Activated CD8-positive, alpha-beta memory T cell treated with anti-CD3 and anti-CD28 coated beads for 36 hours (primary cell): ENCODE data around the gene RGS1. TPM values are rescaled to one million over a fixed set of nuclear protein-coding genes. Genes with fewer than 3 reads are reported as not detected.

Experiments used
- CTCF ChIA-PET: fragments of 350-600 bp; sonication (Branson Sonifier 250); formaldehyde crosslinking; loops from one replicate; lab custom pipeline; 2021; ENCODE audit warnings: antibody characterized with exemption; lab: Charles Lee
- POLR2A ChIA-PET: fragments of 350-600 bp; sonication (Branson Sonifier 250); formaldehyde crosslinking; loops from one replicate; lab custom pipeline; 2021; ENCODE audit warnings: antibody characterized with exemption; lab: Charles Lee
- total RNA-seq, 2 experiments: library from RNA; stranded (reverse); gene quantifications; one replicate each; pipeline ENCODE4 v1.2.3, GENCODE V29; 2021

RGS1 gene
- total RNA-seq, 2 experiments from 2014 or later, result 25.8 to 28.7 TPM

DNA sequence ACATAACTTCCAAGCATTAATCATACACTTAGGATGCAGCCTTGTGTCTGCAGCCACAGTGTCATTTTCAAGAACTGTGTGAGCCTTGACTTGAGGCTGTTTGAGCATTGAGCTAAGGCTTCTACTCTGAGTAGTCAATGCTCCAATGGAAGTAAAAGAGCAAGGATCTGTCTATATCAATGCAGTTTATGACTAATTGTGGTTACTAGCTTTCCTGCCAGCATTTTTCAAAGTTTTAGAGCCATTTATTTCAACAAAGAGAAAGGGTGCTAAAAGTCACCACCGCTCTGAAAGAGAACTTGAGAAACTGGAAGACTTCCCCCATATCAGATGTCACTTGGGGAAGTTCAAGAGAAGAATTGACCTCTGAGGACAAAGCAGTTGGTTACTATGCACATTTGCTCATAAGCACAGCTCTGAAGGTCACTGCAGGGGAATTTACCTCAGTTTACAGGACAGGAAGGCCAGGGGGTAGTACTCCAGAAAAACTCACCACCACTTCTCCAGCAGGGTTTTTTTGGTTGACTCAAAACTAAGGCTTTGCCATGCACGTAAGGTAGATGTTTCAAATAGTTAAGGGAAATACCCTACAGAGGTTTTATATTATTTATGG, 24.5 kb upstream of the RGS1 start:
- POLR2A ChIA-PET, result interaction anchor here (0.6 to 1.3 kb wide), 2 partner anchors 22 to 28 kb away, joined by 3 to 4 read pairs; no protein-coding TSS in a partner anchor
- CTCF ChIA-PET, result interaction anchor here (0.8 kb wide), 1 partner anchor 10 kb away, joined by 3 read pairs; no protein-coding TSS in a partner anchor

DNA sequence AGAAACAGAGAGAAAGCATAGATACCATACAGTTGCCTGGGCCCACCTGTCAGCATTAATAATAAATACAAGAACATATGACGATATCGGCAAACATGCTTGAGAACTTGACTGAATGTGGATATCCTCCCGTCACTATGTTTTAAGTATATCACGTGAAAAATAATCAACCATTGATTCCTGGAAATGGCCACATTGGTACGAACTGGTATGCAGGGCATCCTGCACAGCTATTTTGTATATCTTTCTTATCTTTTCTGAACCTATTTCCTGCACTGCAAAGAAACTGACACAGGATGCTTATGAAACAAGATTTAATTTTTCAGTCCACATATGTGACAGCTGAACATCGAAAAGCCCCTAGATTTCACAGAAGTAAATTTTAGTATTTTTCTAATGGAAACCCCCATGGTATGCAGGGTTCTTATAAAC, 22.8 kb upstream of the RGS1 start:
- ChIA-PET CTCF (no interaction called here), POLR2A (interaction anchor here (0.6 kb wide), 1 partner anchor 19 kb away, joined by 3 read pairs; no protein-coding TSS in a partner anchor)

DNA sequence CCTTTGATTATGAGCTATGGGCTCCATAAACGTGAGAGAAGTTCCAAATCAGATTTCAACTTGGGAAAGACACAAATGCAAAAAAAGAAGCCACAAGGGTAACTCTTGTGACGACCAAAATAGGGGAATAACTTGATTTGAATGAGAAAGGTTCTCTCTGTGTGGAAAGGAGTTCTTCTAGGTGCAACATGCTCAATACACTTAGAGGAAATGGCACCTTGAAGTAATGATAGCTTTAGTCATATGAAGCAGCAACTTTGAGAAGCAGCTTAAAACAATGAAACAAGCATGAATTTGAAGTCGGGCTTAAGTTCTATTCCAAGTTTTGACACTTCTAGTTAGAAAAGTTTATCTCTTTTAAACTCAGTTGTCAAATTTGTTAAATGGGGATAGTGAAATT, 21.8 kb upstream of the RGS1 start:
- POLR2A ChIA-PET, result interaction anchor here (0.6 kb wide), 1 partner anchor 18 kb away, joined by 3 read pairs; no protein-coding TSS in a partner anchor

DNA sequence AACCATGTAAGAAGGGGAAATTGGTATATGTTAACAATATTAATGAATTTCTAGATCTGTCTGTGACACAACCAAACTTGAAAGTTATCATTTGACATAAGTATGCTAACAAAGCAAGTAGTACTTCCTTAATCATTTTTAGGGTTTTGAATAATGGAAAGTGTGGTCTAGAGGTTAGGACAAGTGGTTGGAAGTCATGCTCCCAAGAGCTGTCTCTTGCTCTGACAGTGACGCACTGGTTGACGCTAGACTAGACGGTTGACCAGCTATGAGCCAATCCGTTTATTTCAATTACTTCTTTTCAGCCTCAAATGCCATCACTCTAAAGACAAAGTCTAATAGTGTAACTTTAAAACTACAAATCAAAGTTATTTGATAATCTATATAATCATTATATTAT, 20.7 kb upstream of the RGS1 start:
- CTCF ChIA-PET, result no interaction called here
- POLR2A ChIA-PET, result no interaction called here

More for the DNA sequence above, 21.8 kb upstream of the RGS1 start:
- CTCF ChIA-PET, result no interaction called here

DNA sequence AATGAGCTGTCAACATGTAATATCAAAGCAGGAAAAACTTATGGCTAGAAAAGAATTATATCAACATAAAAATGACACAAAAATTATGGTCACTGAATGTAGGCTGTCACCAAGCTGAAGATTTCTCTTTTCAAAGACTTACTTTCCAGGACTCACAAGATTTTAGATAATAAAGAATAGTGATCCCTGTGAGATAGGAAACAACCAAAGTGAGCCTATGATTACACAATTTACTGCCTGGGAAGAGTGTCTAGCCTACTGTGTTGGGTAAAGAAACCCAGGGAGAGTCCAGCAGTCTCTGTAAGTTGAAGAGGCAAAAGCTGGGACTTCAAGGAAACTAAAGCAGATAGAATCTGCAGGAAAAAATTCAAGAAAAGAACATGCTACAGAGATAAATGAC, 20.2 kb upstream of the RGS1 start:
- POLR2A ChIA-PET, result no interaction called here
- CTCF ChIA-PET, result no interaction called here

DNA sequence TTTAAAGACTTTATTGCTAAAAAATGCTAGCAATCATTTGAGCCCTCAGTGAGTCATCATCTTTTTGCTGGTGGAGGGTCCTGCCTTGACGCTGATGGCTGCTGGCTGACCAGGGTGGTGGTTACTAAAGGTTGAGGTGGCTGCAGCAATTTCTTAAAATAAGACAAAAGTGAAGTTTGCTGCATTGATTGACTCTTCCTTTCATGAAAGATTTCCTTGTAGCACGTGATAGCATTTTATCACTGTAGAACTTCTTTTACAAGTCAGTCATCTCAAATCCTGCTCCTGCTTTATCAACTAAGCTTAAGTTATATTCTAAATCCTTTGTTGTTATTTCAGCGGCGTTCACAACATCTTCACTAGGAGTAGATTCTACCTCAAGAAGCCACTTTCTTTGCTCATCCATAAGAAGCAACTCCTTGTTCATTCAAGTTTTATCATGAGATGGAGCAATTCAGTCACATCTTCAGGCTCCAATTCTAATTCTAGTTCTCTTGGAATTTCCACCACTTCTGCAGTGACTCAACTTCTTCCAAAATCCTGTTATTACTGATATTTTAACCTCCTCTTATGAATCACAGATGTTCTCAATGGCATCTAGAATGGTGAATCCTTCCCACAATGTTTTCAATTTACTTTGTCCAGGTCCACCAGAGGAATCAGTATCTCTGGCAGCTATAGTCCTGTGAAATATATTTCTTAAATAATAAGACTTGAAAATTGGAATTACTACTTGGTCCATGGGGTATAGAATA, 17.6 kb upstream of the RGS1 start:
- ChIA-PET POLR2A (no interaction called here), CTCF (interaction anchor here (1.3 kb wide), 1 partner anchor 8 kb away, joined by 3 read pairs; no protein-coding TSS in a partner anchor)

DNA sequence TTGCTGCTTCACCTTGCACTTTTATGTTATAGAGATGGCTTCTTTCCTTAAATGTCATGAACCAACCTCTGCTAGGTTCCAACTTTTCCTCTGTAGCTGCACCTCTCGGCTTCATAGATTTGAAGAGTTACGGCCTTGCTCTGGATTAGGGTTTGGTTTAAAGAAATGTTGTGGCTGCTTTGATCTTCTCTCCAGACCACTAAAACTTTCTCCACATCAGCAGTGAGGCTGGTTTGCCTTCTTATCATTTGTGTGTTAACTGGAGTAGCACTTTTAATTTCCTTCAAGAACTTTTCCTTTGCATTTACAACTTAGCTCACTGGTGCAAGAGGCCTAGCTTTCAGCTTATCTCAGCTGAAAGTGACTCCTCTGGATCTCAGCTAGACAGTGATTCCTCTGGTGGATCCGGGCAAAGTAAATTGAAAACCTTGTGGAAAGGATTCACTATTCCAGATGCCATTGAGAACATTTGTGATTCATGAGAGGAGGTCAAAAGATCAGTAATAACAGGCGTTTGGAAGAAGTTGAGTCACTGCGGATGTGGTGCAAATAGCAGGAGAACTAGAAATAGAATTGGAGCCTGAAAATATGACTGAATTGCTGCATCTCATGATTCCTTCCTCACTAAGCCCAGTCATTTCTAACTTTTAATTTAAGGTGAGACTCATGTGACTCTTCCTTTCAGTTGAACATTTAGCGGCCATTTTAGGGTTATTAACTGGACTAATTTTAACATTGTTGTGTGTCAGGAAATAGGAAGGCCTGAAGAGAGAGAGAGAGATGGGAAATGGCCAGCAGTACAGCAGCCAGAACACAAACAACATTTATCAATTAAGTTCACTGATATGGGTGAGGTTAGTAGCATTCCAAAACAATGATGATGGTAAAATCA, 16.2 kb upstream of the RGS1 start:
- CTCF ChIA-PET, result interaction anchor here (1.3 kb wide), 1 partner anchor 9 kb away, joined by 3 read pairs; no protein-coding TSS in a partner anchor

DNA sequence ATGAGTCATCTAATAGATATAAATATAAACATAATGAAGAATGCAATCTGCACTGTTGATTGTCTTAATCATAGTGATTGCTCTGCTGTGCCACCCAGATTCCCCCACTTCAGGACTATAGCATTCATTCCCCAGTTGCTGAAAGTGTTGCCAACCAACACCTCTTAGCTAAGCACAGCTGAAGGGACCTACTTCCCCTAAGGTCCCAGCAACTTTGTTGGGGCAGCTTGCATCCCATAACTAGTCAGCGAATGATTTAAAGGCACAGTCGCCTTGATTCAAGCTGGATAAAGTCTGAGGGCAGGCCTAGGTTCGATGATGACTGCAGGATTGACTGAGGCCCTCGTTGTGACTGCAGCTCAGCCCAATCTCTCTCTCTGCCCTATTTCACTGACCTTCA, 14.3 kb upstream of the RGS1 start:
- POLR2A ChIA-PET, result no interaction called here

More for the DNA sequence above, 16.2 kb upstream of the RGS1 start:
- POLR2A ChIA-PET, result interaction anchor here (0.7 kb wide), 1 partner anchor 14 kb away, joined by 5 read pairs; no protein-coding TSS in a partner anchor

DNA sequence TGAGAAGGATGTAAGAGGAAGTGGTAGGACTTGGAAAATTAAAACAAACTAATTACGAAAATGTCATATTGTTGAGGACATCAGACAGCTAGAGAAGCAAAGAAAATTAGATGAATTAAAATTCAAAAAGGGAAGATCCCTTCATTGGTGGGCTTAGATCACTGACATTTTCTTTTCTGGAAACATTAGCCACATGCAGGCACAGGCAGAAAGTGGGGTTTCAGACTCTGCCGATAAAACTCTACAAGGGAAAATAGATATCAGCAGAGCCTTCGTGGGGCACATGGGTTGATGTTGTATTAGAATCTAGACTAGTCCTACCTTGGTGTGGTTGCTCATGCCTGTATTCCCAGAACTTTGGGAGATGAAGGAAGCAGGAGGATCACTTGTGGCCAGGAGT, 12.4 kb upstream of the RGS1 start:
- POLR2A ChIA-PET, result no interaction called here

More for the DNA sequence above, 14.3 kb upstream of the RGS1 start:
- CTCF ChIA-PET, result interaction anchor here (0.9 kb wide), 1 partner anchor 55 kb away, joined by 3 read pairs; no protein-coding TSS in a partner anchor

DNA sequence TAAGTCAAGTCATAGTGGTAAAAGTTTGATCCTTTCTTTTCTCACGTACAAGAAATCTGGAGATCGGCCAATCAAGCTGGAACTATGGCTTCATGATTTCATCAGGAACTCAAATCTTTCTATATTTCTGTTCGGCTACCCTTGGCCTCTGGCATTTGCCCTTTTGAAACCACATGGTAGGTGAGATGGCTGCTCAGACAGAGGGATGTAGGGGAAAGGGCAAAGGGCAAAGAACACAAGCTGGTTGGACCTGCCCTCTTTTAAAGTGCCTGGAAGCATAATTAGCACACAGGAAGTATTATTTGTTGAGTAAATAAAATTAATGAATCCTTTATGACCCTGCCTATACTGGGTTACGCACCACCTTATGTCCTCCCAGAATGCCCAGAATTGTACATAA, 11.5 kb upstream of the RGS1 start:
- CTCF ChIA-PET, result no interaction called here
- POLR2A ChIA-PET, result no interaction called here

More for the DNA sequence above, 12.4 kb upstream of the RGS1 start:
- CTCF ChIA-PET, result no interaction called here

DNA sequence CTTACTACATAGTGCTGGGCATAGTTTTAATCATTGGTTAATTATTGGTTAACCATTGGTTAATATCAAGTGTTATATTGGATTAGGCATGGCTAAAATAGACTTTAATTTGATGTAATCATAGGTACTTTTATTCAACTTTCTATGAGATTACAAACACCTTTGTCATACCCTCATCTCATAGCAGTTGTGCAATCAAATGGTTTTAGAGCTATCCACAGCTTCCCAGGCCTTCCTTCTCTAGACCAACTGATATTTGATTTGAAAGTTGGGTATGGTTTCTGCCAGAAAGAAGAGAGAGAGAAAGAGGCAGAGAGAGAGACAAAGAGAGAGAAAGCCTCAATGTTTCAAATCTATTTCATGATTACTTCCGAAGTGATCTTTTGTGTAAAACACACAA, 9.6 kb upstream of the RGS1 start:
- POLR2A ChIA-PET, result no interaction called here
- CTCF ChIA-PET, result no interaction called here

DNA sequence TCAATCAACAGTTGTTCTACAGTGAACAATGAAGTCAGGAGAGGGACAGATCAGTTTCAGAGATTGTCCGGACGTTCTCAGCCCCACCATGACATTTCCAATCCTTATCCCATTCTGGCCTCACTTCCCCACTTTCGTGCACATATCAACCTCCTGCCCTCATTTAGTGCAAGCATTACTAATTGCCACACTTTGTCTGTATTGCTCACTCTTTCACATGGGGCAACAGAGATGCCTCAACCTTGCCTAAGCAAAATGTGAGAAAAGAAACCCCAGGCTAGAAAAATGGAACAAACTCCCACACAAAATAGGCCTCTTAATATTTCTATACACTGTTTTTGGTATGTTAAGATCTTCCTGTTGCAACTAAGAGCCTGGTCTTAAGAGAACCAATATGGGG, 8.9 kb upstream of the RGS1 start:
- POLR2A ChIA-PET, result no interaction called here
- CTCF ChIA-PET, result no interaction called here

DNA sequence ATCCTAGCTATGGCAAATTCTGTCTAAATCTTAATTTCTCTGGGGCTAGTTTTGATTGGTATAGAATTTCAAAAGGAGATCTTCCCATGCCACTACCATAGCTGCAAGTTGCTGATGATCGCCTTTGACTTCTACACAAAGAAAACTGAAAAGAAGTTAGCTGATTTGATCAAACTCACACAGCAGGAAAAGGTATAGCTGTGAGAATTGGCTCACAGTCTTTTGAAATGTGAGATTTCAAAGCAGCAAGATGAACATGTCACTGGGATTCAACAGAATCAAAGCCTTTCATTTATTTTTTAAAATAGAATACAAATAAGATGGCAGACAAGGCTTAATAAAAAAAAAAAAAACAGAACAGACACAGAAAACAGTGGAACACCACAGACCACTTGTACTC, 7.5 kb upstream of the RGS1 start:
- ChIA-PET POLR2A (no interaction called here), CTCF (no interaction called here)

DNA sequence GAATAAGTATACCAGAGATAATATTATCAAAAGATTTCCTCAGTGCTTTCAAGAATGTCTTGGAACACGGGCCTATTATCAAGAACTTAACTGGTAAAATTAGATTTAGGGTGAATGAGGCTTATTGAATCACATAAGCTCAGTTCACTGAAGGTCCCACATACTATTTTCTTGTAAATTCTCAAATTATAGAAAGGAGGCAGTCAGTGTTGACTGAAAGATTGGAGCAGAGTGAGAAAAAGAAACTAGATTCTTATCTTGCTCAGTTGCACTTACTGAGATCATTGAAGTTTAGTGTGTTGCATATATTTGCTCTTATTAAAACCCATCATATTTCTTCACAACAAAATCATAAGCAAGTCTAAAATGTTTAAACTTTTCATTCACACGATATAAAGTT, 3.9 kb upstream of the RGS1 start:
- ChIA-PET CTCF (no interaction called here), POLR2A (interaction anchor here (0.6 kb wide), 1 partner anchor 18 kb away, joined by 3 read pairs; no protein-coding TSS in a partner anchor)

DNA sequence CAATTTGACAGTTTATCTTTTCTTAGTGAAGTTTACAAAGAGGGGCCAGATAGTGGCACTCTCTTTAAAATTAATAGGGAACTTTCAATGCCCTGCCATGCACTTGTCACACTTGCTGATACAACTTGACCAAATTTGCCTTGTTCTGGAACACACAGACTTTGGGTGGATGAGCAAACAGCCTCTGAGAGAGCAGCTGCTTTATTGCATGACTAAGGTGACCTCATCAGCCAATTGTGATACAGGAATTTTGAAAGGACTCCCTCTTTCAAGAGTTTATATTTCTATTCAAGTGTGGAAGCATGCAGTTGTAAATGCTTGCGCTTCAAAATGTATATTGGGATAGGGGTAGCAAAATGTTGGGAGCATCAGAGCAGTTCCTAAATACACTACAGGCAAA, 2.1 kb upstream of the RGS1 start:
- ChIA-PET CTCF (no interaction called here), POLR2A (no interaction called here)

DNA sequence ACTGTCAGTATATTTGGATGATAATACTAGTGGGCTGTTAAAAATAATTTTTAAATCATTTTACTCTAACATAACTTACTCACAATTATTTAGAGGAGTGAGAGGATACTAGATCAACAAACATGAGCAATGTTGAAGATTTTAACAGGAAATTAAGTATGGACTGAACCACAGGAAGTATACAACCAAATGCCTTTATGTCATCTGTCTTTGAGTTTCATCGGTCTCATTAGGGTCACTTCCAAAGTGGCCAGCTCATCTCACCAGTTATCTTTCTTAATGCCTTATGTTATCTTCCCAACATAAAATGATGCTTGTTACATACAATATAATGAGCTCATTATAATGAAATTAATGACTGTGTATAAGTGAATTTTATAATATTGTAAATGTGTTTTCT, 1.5 kb upstream of the RGS1 start:
- ChIA-PET POLR2A (no interaction called here), CTCF (no interaction called here)

DNA sequence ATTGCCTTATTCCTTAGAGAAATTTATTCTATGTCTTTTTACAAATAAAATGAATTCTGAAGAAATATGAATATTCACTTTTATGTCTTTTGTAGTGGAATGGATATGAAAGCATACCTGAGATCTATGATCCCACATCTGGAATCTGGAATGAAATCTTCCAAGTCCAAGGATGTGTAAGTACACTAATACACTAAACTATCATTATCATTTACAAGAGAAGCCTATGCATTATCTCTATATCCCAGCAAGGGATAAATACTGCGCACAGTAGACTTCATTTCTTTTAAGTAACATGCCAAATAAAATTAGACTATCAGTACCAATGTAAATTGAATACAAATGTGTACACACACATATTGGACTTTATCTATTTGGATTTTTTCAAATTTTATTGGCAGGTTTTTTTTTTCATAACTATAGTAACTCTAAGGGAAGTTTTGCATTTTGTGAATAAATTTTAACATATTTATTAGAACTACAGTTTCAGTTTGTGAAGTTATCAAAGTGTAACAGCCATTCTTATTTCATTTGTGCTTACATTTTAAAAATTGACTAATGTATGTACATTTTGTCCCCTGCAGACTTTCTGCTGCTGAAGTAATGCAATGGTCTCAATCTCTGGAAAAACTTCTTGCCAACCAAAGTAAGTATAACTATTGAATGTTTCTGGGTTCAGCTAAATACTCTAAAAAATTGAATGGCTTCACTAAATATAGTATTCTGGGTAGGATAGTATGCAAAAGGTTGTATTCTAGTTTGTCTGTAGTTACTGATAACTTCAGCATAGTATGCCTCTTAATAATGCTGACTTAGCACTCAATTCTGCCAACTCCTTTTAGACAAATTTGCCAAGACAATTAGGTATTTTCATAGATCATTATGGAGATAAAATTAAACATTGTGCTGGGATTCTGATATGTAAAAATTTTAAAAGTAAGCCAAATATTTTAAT, 894 bp downstream of the RGS1 start:
- ChIA-PET CTCF (no interaction called here), POLR2A (no interaction called here)
